ENCODE results near the gene ECD.

DNA sequence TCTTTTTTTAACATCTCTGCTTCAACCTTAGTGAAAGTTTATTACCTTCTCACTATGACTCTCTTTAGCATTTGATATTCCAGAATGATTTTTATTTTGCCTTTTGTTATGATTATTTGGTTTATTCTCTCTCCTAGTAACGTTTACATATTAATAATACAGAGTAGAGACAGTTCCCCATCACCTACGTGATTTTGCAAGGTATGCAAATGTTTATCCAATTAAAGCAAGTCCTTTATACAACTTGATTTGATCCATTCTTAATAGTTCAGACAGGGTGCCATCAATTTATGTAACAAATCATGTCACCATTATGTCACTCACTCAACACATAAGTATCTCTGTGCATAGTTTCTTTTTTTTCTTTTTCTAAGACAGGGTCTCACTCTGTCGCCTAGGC is 26.2 kb downstream of the ECD start:
- TF ChIP-seq, protein P1, sequence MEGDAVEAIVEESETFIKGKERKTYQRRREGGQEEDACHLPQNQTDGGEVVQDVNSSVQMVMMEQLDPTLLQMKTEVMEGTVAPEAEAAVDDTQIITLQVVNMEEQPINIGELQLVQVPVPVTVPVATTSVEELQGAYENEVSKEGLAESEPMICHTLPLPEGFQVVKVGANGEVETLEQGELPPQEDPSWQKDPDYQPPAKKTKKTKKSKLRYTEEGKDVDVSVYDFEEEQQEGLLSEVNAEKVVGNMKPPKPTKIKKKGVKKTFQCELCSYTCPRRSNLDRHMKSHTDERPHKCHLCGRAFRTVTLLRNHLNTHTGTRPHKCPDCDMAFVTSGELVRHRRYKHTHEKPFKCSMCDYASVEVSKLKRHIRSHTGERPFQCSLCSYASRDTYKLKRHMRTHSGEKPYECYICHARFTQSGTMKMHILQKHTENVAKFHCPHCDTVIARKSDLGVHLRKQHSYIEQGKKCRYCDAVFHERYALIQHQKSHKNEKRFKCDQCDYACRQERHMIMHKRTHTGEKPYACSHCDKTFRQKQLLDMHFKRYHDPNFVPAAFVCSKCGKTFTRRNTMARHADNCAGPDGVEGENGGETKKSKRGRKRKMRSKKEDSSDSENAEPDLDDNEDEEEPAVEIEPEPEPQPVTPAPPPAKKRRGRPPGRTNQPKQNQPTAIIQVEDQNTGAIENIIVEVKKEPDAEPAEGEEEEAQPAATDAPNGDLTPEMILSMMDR (IDR thresholded peaks at IDR 0.05): no peak
- no peak for TF ChIP-seq POLR2A (IDR thresholded peaks at IDR 0.05)

Data from lower leg skin (tissue), 3 donors.